Measurements from ENCODE around the gene AMPD2. TPM values are rescaled to one million over a fixed set of nuclear protein-coding genes. Genes with fewer than 3 reads are reported as not detected.

The AMPD2 gene
- total and polyA plus RNA-seq, 4 donors = 16.7 to 57.4 (median 44.5) TPM

DNA sequence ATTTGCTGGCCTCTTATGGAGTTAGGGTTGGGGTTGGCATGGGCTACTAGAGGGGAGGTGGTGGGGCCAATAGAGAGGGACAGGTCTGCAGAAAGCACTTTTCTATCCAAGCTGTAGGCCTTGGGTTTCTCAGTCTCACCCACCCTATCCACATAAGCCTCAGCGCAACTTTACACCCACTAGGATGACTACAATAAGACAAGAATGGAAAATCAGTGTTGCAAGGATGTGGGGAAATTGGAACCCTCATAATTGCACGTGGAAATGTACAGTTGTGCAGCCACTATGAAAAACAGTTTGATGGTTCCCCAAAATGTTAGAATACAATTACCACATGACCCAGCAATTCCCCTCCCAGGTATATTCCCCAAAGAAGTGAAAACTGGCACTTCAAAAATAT is 22.2 kb downstream of the AMPD2 start:
- DNase-seq (no peak), ATAC-seq (ENCODE audit: insufficient read depth, low FRiP score) (no peak)
- 53 to 75% methylated on average over 2 of the region's 2 CpGs for WGBS, 2 donors
- TF ChIP-seq, protein P1, sequence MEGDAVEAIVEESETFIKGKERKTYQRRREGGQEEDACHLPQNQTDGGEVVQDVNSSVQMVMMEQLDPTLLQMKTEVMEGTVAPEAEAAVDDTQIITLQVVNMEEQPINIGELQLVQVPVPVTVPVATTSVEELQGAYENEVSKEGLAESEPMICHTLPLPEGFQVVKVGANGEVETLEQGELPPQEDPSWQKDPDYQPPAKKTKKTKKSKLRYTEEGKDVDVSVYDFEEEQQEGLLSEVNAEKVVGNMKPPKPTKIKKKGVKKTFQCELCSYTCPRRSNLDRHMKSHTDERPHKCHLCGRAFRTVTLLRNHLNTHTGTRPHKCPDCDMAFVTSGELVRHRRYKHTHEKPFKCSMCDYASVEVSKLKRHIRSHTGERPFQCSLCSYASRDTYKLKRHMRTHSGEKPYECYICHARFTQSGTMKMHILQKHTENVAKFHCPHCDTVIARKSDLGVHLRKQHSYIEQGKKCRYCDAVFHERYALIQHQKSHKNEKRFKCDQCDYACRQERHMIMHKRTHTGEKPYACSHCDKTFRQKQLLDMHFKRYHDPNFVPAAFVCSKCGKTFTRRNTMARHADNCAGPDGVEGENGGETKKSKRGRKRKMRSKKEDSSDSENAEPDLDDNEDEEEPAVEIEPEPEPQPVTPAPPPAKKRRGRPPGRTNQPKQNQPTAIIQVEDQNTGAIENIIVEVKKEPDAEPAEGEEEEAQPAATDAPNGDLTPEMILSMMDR (IDR thresholded peaks at IDR 0.05; ENCODE audit: control extremely low read depth, extremely low read depth) = no peak
- Histone ChIP-seq H3K27ac (ENCODE audit: low read depth in 1 of 2, low read length in 1 of 2) (no peak overlapping the region), H3K4me1 (ENCODE audit: control insufficient read depth in 5 of 5, insufficient read depth in 5 of 5, low read length in 5 of 5) (peaks cover 0 to 9% (median 3%) of the 10 kb centered on the region in 5 donors), H3K27me3 (ENCODE audit: control insufficient read depth in 3 of 3, insufficient read depth in 3 of 3, low read length in 2 of 3) (no peaks in the 10 kb centered on the region), H3K9me3 (ENCODE audit: control insufficient read depth in 4 of 4, insufficient read depth in 3 of 4, low read length in 3 of 4) (no peaks in the 10 kb centered on the region), H3K9ac (ENCODE audit: insufficient read depth in 1 of 2, low read length in 2 of 2) (no peak overlapping the region), H3K4me3 (no peak overlapping the region), H3K36me3 (ENCODE audit: control insufficient read depth in 4 of 4, insufficient read depth in 4 of 4, low read length in 4 of 4) (no peaks in the 10 kb centered on the region)

GRCh38 chr1:109642626-109643025 is 23.0 kb downstream of the AMPD2 start:
- TF ChIP-seq, protein P1 (IDR thresholded peaks at IDR 0.05; ENCODE audit: control extremely low read depth, extremely low read depth) = no peak
- 70 to 74% methylated on average over 3 of the region's 3 CpGs for WGBS, 2 donors
- Histone ChIP-seq H3K4me1 (ENCODE audit: control insufficient read depth in 5 of 5, insufficient read depth in 5 of 5, low read length in 5 of 5) (peaks cover 0 to 9% (median 3%) of the 10 kb centered on the region in 5 donors), H3K27me3 (ENCODE audit: control insufficient read depth in 3 of 3, insufficient read depth in 3 of 3, low read length in 2 of 3) (no peaks in the 10 kb centered on the region), H3K9ac (ENCODE audit: insufficient read depth in 1 of 2, low read length in 2 of 2) (no peak overlapping the region), H3K9me3 (ENCODE audit: control insufficient read depth in 4 of 4, insufficient read depth in 3 of 4, low read length in 3 of 4) (no peaks in the 10 kb centered on the region), H3K4me3 (no peak overlapping the region), H3K27ac (ENCODE audit: low read depth in 1 of 2, low read length in 1 of 2) (no peak overlapping the region), H3K36me3 (ENCODE audit: control insufficient read depth in 4 of 4, insufficient read depth in 4 of 4, low read length in 4 of 4) (no peaks in the 10 kb centered on the region)
- DNase-seq (no peak), ATAC-seq (ENCODE audit: insufficient read depth, low FRiP score) (no peak)

- H3K4me3 ChIP-seq = peak overlapping the region; percentile 1
- 38 to 44% methylated on average over 32 of the region's 32 CpGs for WGBS, 2 donors
- TF ChIP-seq, protein P1 (IDR thresholded peaks at IDR 0.05; ENCODE audit: control extremely low read depth, extremely low read depth) = peak; percentile 85
- DNase-seq = peak; percentile 78 to 86 (median 79)
- ATAC-seq (ENCODE audit: insufficient read depth, low FRiP score) = peak; percentile 83
- no peak overlapping the region for H3K9ac ChIP-seq (ENCODE audit: insufficient read depth in 1 of 2, low read length in 2 of 2)
- no peak overlapping the region for H3K27ac ChIP-seq (ENCODE audit: low read depth in 1 of 2, low read length in 1 of 2)
- H3K4me1 ChIP-seq (ENCODE audit: control insufficient read depth in 5 of 5, insufficient read depth in 5 of 5, low read length in 5 of 5) = peaks cover 0 to 9% (median 3%) of the 10 kb centered on the region in 5 donors
- H3K36me3 ChIP-seq (ENCODE audit: control insufficient read depth in 4 of 4, insufficient read depth in 4 of 4, low read length in 4 of 4) = no peaks in the 10 kb centered on the region
- H3K9me3 ChIP-seq (ENCODE audit: control insufficient read depth in 4 of 4, insufficient read depth in 3 of 4, low read length in 3 of 4) = no peaks in the 10 kb centered on the region
- no peaks in the 10 kb centered on the region for H3K27me3 ChIP-seq (ENCODE audit: control insufficient read depth in 3 of 3, insufficient read depth in 3 of 3, low read length in 2 of 3)
Measured at GRCh38 chr1:109643385-109644230, 24.0 kb downstream of the AMPD2 start.
